Uterus (tissue), 2 donors: ENCODE results near the gene CENPU.

Experiments
- POLR2A ChIP-seq, 2 donors: fragments of 450-650 bp; IDR thresholded peaks; one replicate each; pipeline ENCODE4 v1.6.1; 2016; ENCODE audit warnings: antibody characterized with exemption in 2 of 2, mild to moderate bottlenecking in 1 of 2, moderate library complexity in 1 of 2
- TF ChIP-seq, protein P1 (sequence below), 4 experiments: fragments of 200-600 bp in 2 of 4; fragments of 450-650 bp in 2 of 4; sonication (generic) in 2 of 4; IDR thresholded peaks; one replicate each; pipeline ENCODE4 v1.5.1; 2016 to 2019; ENCODE audit warnings: antibody characterized with exemption in 4 of 4, mild to moderate bottlenecking in 2 of 4, moderate library complexity in 1 of 4

DNA sequence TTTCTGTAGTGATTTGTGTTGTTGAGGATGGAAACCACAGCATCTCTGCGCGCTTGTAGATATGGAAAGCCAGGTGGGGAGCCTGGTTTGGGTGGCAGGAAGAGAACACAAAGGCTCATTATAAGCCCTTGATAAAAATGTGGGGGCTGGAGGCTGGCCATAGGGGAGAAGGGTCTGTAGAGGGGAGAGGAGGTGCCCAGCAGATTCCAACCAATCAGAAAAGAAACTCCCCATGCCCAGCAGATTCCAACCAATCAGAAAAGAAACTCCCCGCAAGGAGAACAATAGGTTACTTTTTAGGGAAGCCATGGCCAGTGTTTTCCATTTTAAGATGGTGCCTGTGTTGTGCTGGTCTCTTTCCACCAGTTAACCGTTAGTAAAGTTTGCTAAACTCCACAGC, 9.8 kb upstream of the CENPU start:
- TF ChIP-seq, protein P1, sequence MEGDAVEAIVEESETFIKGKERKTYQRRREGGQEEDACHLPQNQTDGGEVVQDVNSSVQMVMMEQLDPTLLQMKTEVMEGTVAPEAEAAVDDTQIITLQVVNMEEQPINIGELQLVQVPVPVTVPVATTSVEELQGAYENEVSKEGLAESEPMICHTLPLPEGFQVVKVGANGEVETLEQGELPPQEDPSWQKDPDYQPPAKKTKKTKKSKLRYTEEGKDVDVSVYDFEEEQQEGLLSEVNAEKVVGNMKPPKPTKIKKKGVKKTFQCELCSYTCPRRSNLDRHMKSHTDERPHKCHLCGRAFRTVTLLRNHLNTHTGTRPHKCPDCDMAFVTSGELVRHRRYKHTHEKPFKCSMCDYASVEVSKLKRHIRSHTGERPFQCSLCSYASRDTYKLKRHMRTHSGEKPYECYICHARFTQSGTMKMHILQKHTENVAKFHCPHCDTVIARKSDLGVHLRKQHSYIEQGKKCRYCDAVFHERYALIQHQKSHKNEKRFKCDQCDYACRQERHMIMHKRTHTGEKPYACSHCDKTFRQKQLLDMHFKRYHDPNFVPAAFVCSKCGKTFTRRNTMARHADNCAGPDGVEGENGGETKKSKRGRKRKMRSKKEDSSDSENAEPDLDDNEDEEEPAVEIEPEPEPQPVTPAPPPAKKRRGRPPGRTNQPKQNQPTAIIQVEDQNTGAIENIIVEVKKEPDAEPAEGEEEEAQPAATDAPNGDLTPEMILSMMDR (IDR thresholded peaks at IDR 0.05) = no peak
- TF ChIP-seq POLR2A (IDR thresholded peaks at IDR 0.05) = no peak
